Stimulated activated CD8-positive, alpha-beta memory T cell treated with anti-CD3 and anti-CD28 coated beads, Interleukin-2, amount 100 ng/mL, for 1 hour (primary cell): ENCODE measurements around the gene PPM1L.

Experiments used
- DNase-seq, 2 donors: peaks; one replicate each; pipeline ENCODE4 v3.0.0-alpha.2; 2020; ENCODE audit warnings: low read depth in 2 of 2

The PPM1L gene

GRCh38 chr3:161100994-161101393, 345.0 kb downstream of the PPM1L start:
- DNase-seq = no peak

GRCh38 chr3:161101609-161102008, 345.6 kb downstream of the PPM1L start:
- DNase-seq = no peak

GRCh38 chr3:161103776-161104385, 347.9 kb downstream of the PPM1L start:
- DNase-seq = no peak

GRCh38 chr3:161104561-161105551, 348.8 kb downstream of the PPM1L start, which contains the start of gene B3GALNT1:
B3GALNT1 (minus strand) TSS chr3:161105349; CDS start chr3:161086754, 18,595 bp downstream.
- no peak for DNase-seq

DNA sequence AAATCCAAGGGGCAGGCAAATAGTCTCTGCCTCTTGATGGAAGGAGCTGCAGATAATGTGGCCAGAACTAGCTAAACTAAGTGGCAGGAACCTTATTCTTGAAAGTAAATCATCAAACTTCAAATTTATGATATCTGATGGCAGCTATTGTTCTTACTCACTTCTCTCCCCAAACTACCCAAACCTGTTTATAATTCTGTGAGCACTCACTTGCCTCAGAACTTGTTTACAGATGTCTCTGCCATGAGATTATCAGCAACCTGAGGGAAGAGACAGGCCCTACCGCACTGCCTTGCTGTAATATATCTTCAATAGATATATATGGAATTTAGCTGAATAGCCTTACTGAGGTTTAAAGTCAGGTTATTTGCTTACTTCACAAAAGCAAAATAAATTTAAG, 351.3 kb downstream of the PPM1L start:
- no peak for DNase-seq

DNA sequence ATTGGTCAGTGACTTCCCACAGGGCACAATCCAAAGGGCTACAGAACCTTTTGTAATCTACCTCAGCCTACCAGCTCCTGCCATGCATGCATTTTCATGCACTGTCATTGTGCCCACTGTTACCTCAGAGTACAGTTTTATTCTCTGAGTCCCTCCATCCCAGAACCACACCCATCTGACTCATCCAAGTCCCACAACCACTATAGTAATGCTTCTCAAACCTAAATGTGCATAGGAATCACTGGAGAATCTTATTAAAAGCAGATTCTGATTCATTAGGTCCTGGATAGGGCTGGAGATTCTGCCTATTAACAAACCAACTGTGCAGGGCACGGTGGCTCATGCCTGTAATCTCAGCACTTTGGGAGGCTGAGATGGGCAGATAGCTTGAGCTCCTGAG, 352.8 kb downstream of the PPM1L start:
- DNase-seq = no peak

DNA sequence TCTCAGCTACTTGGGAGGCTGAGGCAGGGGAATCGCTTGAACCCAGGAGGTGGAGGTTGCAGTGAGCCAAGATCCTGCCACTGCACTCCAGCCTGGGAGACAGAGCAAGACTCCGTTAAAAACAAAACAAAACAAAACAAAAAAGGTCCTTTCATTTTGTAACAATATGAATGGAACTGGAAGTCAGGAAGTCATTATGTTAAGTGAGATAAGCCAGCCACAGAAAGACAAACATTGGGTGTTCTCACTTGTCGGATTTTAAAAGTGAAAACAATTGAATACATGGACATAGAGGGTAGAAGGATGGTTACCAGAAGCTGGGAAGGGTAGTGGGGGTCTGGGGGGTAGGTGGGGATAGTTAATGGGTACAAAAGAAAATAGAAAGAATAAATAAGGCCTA, 361.6 kb downstream of the PPM1L start:
- DNase-seq = no peak

DNA sequence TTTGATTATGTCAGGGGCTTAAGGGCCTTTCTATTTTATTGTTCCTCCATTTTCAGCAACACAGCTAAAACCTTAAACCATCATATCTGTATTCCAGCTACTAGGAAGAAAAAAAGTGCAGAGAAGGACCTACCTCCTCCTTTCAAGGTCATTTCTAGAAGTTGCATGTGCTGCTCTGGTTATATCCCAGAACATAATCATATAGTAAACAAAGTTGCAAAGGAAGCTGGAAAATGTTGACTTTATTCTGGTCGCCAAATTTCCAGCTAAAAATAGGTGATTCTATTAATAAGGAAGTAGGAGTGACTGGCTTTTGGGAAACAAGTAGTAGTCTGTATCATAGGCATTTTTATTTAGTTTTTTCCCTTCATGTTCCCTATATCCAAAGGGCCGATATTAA, 370.5 kb downstream of the PPM1L start:
- no peak for DNase-seq
